IMR-90 (cell line): ENCODE measurements around the gene SLAMF6. TPM values are rescaled to one million over a fixed set of nuclear protein-coding genes. Genes with fewer than 3 reads are reported as not detected.

Source experiments
- ATAC-seq: fragments of 200-7000 bp; cut with Tn5 transposase; 2 replicates; pipeline ENCODE4 v1.9.1; 2020; ENCODE audit warnings: low read depth, mild to moderate bottlenecking, moderate library complexity
- BruUV-seq: library from RNA; stranded (reverse); fragments of 400-500 nt; replicated peaks from 2 replicates; lab custom pipeline; 2021; lab: Mats Ljungman, UMichigan
- CTCF ChIA-PET: fragments of 300-600 bp; formaldehyde crosslinking; extraction: SDS; loops from one replicate; lab custom pipeline; 2021; ENCODE audit warnings: antibody characterized with exemption; lab: Yijun Ruan, JAX
- POLR2A ChIA-PET: fragments of 300-600 bp; sonication (Branson Sonifier 250); formaldehyde crosslinking; loops from one replicate; lab custom pipeline; 2022; ENCODE audit warnings: antibody characterized with exemption; ENCODE audit not compliant: unreplicated experiment; lab: Charles Lee
- DNase-seq: peaks from one replicate; pipeline ENCODE4 v3.0.0; 2013
- H2AFZ ChIP-seq: replicated peaks from 2 replicates; pipeline ENCODE3; 2013; ENCODE audit warnings: low read length, mild to moderate bottlenecking; ENCODE audit not compliant: poor library complexity
- H2AK5ac ChIP-seq: 2 replicates; pipeline ENCODE4 v1.6.1; 2013; ENCODE audit warnings: low read depth, low read length, inconsistent platforms
- H2AK9ac ChIP-seq: replicated peaks from 2 replicates; pipeline ENCODE3; 2013; ENCODE audit warnings: mild to moderate bottlenecking, low read depth, low read length, moderate library complexity; ENCODE audit not compliant: poor library complexity
- H2BK120ac ChIP-seq: 2 replicates; pipeline ENCODE4 v1.6.1; 2013; ENCODE audit warnings: low read depth, low read length, inconsistent platforms
- H2BK15ac ChIP-seq: 3 replicates; pipeline ENCODE4 v1.6.1; 2013; ENCODE audit warnings: low read depth, low read length, inconsistent platforms
- H2BK20ac ChIP-seq: 2 replicates; pipeline ENCODE4 v1.6.1; 2013; ENCODE audit warnings: low read depth, mild to moderate bottlenecking, inconsistent platforms, low read length, moderate library complexity
- H2BK5ac ChIP-seq: 2 replicates; pipeline ENCODE4 v1.6.1; 2013; ENCODE audit warnings: mild to moderate bottlenecking, low read depth, low read length, inconsistent platforms; ENCODE audit not compliant: poor library complexity, severe bottlenecking
- H3K14ac ChIP-seq: replicated peaks from 2 replicates; pipeline ENCODE4 v1.6.1; 2013; ENCODE audit warnings: low read depth, low read length, inconsistent platforms
- H3K18ac ChIP-seq: 2 replicates; pipeline ENCODE4 v1.6.1; 2013; ENCODE audit warnings: low read depth, low read length, control low read depth
- H3K23ac ChIP-seq: 2 replicates; pipeline ENCODE4 v1.6.1; 2013; ENCODE audit warnings: low read depth, low read length, inconsistent platforms
- H3K27ac ChIP-seq: 2 replicates; pipeline ENCODE4 v1.5.1; 2013; ENCODE audit warnings: mild to moderate bottlenecking, control low read depth, low read length; ENCODE audit not compliant: insufficient read depth
- H3K27me3 ChIP-seq: 2 replicates; pipeline ENCODE4 v1.6.1; 2013; ENCODE audit warnings: low read length; ENCODE audit not compliant: control insufficient read depth, insufficient read depth
- H3K36me3 ChIP-seq: 2 replicates; pipeline ENCODE4 v1.6.1; 2013; ENCODE audit warnings: low read length, mixed read lengths; ENCODE audit not compliant: control insufficient read depth, insufficient read depth
- H3K4ac ChIP-seq: 2 replicates; pipeline ENCODE4 v1.6.1; 2013; ENCODE audit warnings: low read depth, low read length, inconsistent platforms
- H3K4me1 ChIP-seq: 2 replicates; pipeline ENCODE4 v1.6.1; 2013; ENCODE audit warnings: low read length, mixed read lengths; ENCODE audit not compliant: control insufficient read depth, insufficient read depth
- H3K4me2 ChIP-seq: 2 replicates; pipeline ENCODE4 v1.6.1; 2013; ENCODE audit warnings: low read depth, mild to moderate bottlenecking, control low read depth, low read length, moderate library complexity
- H3K4me3 ChIP-seq: 2 replicates; pipeline ENCODE4 v1.5.1; 2013; ENCODE audit warnings: low read depth, mild to moderate bottlenecking, control low read depth, low read length, moderate library complexity; ENCODE audit not compliant: insufficient read depth
- H3K56ac ChIP-seq: 2 replicates; pipeline ENCODE4 v1.6.1; 2013; ENCODE audit warnings: low read length, inconsistent platforms; ENCODE audit not compliant: insufficient read depth; ENCODE audit errors: extremely low read depth
- H3K79me1 ChIP-seq, 2 experiments: 2 replicates each; pipeline ENCODE4 v1.6.1; 2013; ENCODE audit warnings: low read length in 2 of 2, inconsistent platforms in 1 of 2, low read depth in 1 of 2
- H3K9ac ChIP-seq: 2 replicates; pipeline ENCODE4 v1.6.1; 2013; ENCODE audit warnings: low read depth, low read length, control low read depth
- H3K9me1 ChIP-seq: 2 replicates; pipeline ENCODE4 v1.6.1; 2013; ENCODE audit warnings: low read length, inconsistent platforms; ENCODE audit not compliant: insufficient read depth
- H3K9me3 ChIP-seq: 2 replicates; pipeline ENCODE4 v1.6.1; 2013; ENCODE audit warnings: low read length; ENCODE audit not compliant: control insufficient read depth, insufficient read depth
- H4K20me1 ChIP-seq: 2 replicates; pipeline ENCODE4 v1.6.1; 2013; ENCODE audit warnings: low read length, inconsistent platforms; ENCODE audit not compliant: insufficient read depth
- H4K5ac ChIP-seq: 2 replicates; pipeline ENCODE4 v1.6.1; 2013; ENCODE audit warnings: mild to moderate bottlenecking, low read depth, low read length, control low read depth
- H4K8ac ChIP-seq, 2 experiments: 2 replicates each; pipeline ENCODE4 v1.6.1; 2013; ENCODE audit warnings: low read depth in 2 of 2, low read length in 2 of 2, control low read depth in 1 of 2, inconsistent platforms in 1 of 2
- H4K91ac ChIP-seq: 2 replicates; pipeline ENCODE4 v1.6.1; 2013; ENCODE audit warnings: low read depth, low read length, inconsistent platforms; ENCODE audit not compliant: insufficient read depth
- BHLHE40 ChIP-seq: fragments of 150-350 bp; IDR thresholded peaks from 2 replicates; pipeline ENCODE4 v1.6.1; 2016; ENCODE audit warnings: mild to moderate bottlenecking, low read depth, low read length
- CEBPB ChIP-seq: IDR thresholded peaks from 2 replicates; pipeline ENCODE4 v1.6.1; 2012; ENCODE audit warnings: low read depth, low read length, improper control_type of control experiment
- CHD1 ChIP-seq: IDR thresholded peaks from 2 replicates; pipeline ENCODE4 v1.6.1; 2012; ENCODE audit warnings: low read depth, low read length, improper control_type of control experiment
- ELK1 ChIP-seq: fragments of 150-350 bp; IDR thresholded peaks from 2 replicates; pipeline ENCODE4 v1.6.1; 2016; ENCODE audit warnings: low read depth, mild to moderate bottlenecking, low read length, moderate library complexity, borderline replicate concordance
- MAFK ChIP-seq: IDR thresholded peaks from 2 replicates; pipeline ENCODE4 v1.6.1; 2012; ENCODE audit warnings: low read depth, low read length, improper control_type of control experiment
- MAZ ChIP-seq: IDR thresholded peaks from 2 replicates; pipeline ENCODE4 v1.6.1; 2012; ENCODE audit warnings: low read depth, mild to moderate bottlenecking, low read length, improper control_type of control experiment, moderate library complexity, borderline replicate concordance
- MXI1 ChIP-seq: IDR thresholded peaks from 2 replicates; pipeline ENCODE4 v1.6.1; 2012; ENCODE audit warnings: low read depth, mild to moderate bottlenecking, low read length, moderate library complexity, borderline replicate concordance
- POLR2A ChIP-seq: IDR thresholded peaks from 2 replicates; pipeline ENCODE4 v1.6.1; 2012; ENCODE audit warnings: mild to moderate bottlenecking, low read depth, low read length
- RCOR1 ChIP-seq: IDR thresholded peaks from 2 replicates; pipeline ENCODE4 v1.6.1; 2012; ENCODE audit warnings: mild to moderate bottlenecking, low read length, improper control_type of control experiment; ENCODE audit not compliant: insufficient replicate concordance
- WGBS, 2 experiments: methylation state at CpG; one replicate each; pipeline versions ENCODE4 v1.1.5 to v1.1.7; 2013; ENCODE audit warnings: missing lambda C conversion rate in 2 of 2; ENCODE audit not compliant: insufficient read length in 1 of 2; ENCODE audit errors: extremely low coverage in 2 of 2; 5-methylcytosine and 5-hydroxymethylcytosine counted together
- dilution Hi-C: fragments of 300-500 bp; cut with HindIII; formaldehyde crosslinking; loops from one replicate; pipeline ENCODE4 v1.14.3; 2018; ENCODE audit warnings: low sequenced_read_pairs; ENCODE audit not compliant: unreplicated experiment
- in situ Hi-C: fragments of 300-500 bp; cut with MboI; formaldehyde crosslinking; loops from 3 replicates; pipeline ENCODE4 v1.14.3; 2019; ENCODE audit warnings: low sequenced_read_pairs, inconsistent platforms, mixed read lengths
- intact Hi-C: fragments of 100-400 bp; cut with micrococcal nuclease; formaldehyde crosslinking; loops from 2 replicates; pipeline ENCODE4 v1.10.0; 2022
- polyA plus RNA-seq, 3 experiments: library from polyadenylated mRNA; depleted of rRNA; stranded (reverse); fragments of >200 nt; gene quantifications; 2 replicates each; pipeline ENCODE4 v1.2.3, GENCODE V29; 2012; ENCODE audit warnings: low replicate concordance in 1 of 3
- total RNA-seq: library from RNA; depleted of rRNA; stranded (reverse); fragments of >200 nt; gene quantifications from 2 replicates; pipeline ENCODE4 v1.2.3, GENCODE V29; 2012

Gene SLAMF6
- total and polyA plus RNA-seq, 2 of the 4 experiments (the other 2 are of a cell fraction), result not detected

GRCh38 chr1:160570840-160571239 is 47.8 kb upstream of the SLAMF6 start:
- Histone ChIP-seq H3K9me1 (no peaks in the 10 kb centered on the region), H3K4me2 (no peak overlapping the region), H2BK20ac (no peak overlapping the region), H3K36me3 (no peaks in the 10 kb centered on the region), H3K14ac (no peak overlapping the region), H3K9ac (no peak overlapping the region), H2AK5ac (no peak overlapping the region), H3K56ac (no peak overlapping the region), H3K4me1 (no peaks in the 10 kb centered on the region), H4K91ac (no peak overlapping the region), H4K5ac (no peak overlapping the region), H4K8ac (no peak overlapping the region), H2BK5ac (no peak overlapping the region), H2BK120ac (no peak overlapping the region), H3K9me3 (no peaks in the 10 kb centered on the region), H3K27ac (no peak overlapping the region), H2BK15ac (no peak overlapping the region), H3K27me3 (no peaks in the 10 kb centered on the region), H3K4ac (no peak overlapping the region), H3K4me3 (no peak overlapping the region), H2AFZ (no peak overlapping the region), H3K23ac (no peak overlapping the region), H2AK9ac (no peak overlapping the region), H3K79me1 (no peaks in the 10 kb centered on the region), H3K18ac (no peak overlapping the region), H4K20me1 (no peaks in the 10 kb centered on the region)
- no CpG with 5 or more reads among the region's 3 CpGs for WGBS, 2 experiments
- BruUV-seq, result no TSS peak
- ATAC-seq (no peak), DNase-seq (no peak)
- ChIA-PET CTCF (no interaction called here), POLR2A (no interaction called here)
- in situ Hi-C loops (no loop called here), dilution Hi-C loops (no loop called here), intact Hi-C loops (no loop called here)
- no peak for TF ChIP-seq MXI1
- TF ChIP-seq MAZ, result no peak
- TF ChIP-seq CEBPB, result no peak
- TF ChIP-seq POLR2A, result no peak
- TF ChIP-seq RCOR1, result no peak
- no peak for TF ChIP-seq MAFK
- TF ChIP-seq CHD1, result no peak
- no peak for TF ChIP-seq BHLHE40
- TF ChIP-seq ELK1, result no peak
